ENCODE results near the gene ZMIZ1. TPM values are rescaled to one million over a fixed set of nuclear protein-coding genes. Genes with fewer than 3 reads are reported as not detected.

The ZMIZ1 gene
- polyA plus RNA-seq, 1 donor from 2014 or later, result 26.8 TPM

GRCh38 chr10:79191951-79192676, 123.3 kb downstream of the ZMIZ1 start:
- Histone ChIP-seq H3K36me3 (ENCODE audit: insufficient read depth, low read length) (no peaks in the 10 kb centered on the region), H3K4me2 (ENCODE audit: low read length) (no peak overlapping the region), H2AFZ (ENCODE audit: low read depth, low read length) (no peak overlapping the region), H3K9ac (ENCODE audit: low read length) (no peak overlapping the region), H3K9me2 (ENCODE audit: insufficient read depth, low read length) (no peaks in the 10 kb centered on the region), H3K79me2 (replicated peaks; ENCODE audit: insufficient read depth, low read length) (peaks cover 17% of the 10 kb centered on the region), H3F3A (ENCODE audit: insufficient read depth, low read length, poor library complexity, severe bottlenecking) (no peaks in the 10 kb centered on the region), H3K27me3 (ENCODE audit: insufficient read depth, low read depth, low read length) (no peaks in the 10 kb centered on the region), H3K27ac (ENCODE audit: low read length) (no peak overlapping the region), H3K9me3 (ENCODE audit: low read length) (no peaks in the 10 kb centered on the region), H4K20me1 (ENCODE audit: insufficient read depth) (no peaks in the 10 kb centered on the region), H3K4me3 (ENCODE audit: low read length) (no peak overlapping the region)
- no peak for TF ChIP-seq RAD21 (conservative IDR thresholded peaks at IDR 0.05)

GRCh38 chr10:79192677-79193003, 123.9 kb downstream of the ZMIZ1 start:
- no peaks in the 10 kb centered on the region for H3K9me2 ChIP-seq (ENCODE audit: insufficient read depth, low read length)
- H3F3A ChIP-seq (ENCODE audit: insufficient read depth, low read length, poor library complexity, severe bottlenecking), result no peaks in the 10 kb centered on the region
- TF ChIP-seq MXI1 (conservative IDR thresholded peaks at IDR 0.05; ENCODE audit: poor library complexity, severe bottlenecking), result no peak
- H3K27me3 ChIP-seq (ENCODE audit: insufficient read depth, low read depth, low read length), result no peaks in the 10 kb centered on the region
- no peaks in the 10 kb centered on the region for H3K9me3 ChIP-seq (ENCODE audit: low read length)
- H3K27ac ChIP-seq (ENCODE audit: low read length), result no peak overlapping the region
- H3K36me3 ChIP-seq (ENCODE audit: insufficient read depth, low read length), result no peaks in the 10 kb centered on the region
- no peak overlapping the region for H3K9ac ChIP-seq (ENCODE audit: low read length)
- H3K4me3 ChIP-seq (ENCODE audit: low read length), result no peak overlapping the region
- H4K20me1 ChIP-seq (ENCODE audit: insufficient read depth), result no peaks in the 10 kb centered on the region
- no peak overlapping the region for H3K4me2 ChIP-seq (ENCODE audit: low read length)
- H2AFZ ChIP-seq (ENCODE audit: low read depth, low read length), result no peak overlapping the region
- peaks cover 22% of the 10 kb centered on the region for H3K79me2 ChIP-seq (replicated peaks; ENCODE audit: insufficient read depth, low read length)

GRCh38 chr10:79193694-79194382, 125.1 kb downstream of the ZMIZ1 start:
- Histone ChIP-seq H3K9me3 (ENCODE audit: low read length) (no peaks in the 10 kb centered on the region), H3K4me3 (ENCODE audit: low read length) (no peak overlapping the region), H3K9ac (ENCODE audit: low read length) (peak overlapping the region; percentile 55), H4K20me1 (ENCODE audit: insufficient read depth) (no peaks in the 10 kb centered on the region), H3K9me2 (ENCODE audit: insufficient read depth, low read length) (no peaks in the 10 kb centered on the region), H2AFZ (ENCODE audit: low read depth, low read length) (no peak overlapping the region), H3K27ac (ENCODE audit: low read length) (peak overlapping the region; percentile 8), H3K36me3 (ENCODE audit: insufficient read depth, low read length) (no peaks in the 10 kb centered on the region), H3K27me3 (ENCODE audit: insufficient read depth, low read depth, low read length) (no peaks in the 10 kb centered on the region), H3F3A (ENCODE audit: insufficient read depth, low read length, poor library complexity, severe bottlenecking) (no peaks in the 10 kb centered on the region), H3K79me2 (replicated peaks; ENCODE audit: insufficient read depth, low read length) (peaks cover 23% of the 10 kb centered on the region), H3K4me2 (ENCODE audit: low read length) (no peak overlapping the region)
- TF ChIP-seq EP300 (conservative IDR thresholded peaks at IDR 0.05; ENCODE audit: poor library complexity, severe bottlenecking) (no peak), MXI1 (conservative IDR thresholded peaks at IDR 0.05; ENCODE audit: poor library complexity, severe bottlenecking) (no peak), TAF1 (IDR thresholded peaks at IDR 0.05; ENCODE audit: low read depth) (no peak), EZH2 (IDR thresholded peaks at IDR 0.05; ENCODE audit: borderline replicate concordance, insufficient read depth, low read length, poor library complexity, severe bottlenecking) (no peak), POLR2AphosphoS5 (IDR thresholded peaks at IDR 0.05) (no peak), SMC3 (conservative IDR thresholded peaks at IDR 0.05; ENCODE audit: poor library complexity) (no peak), REST (IDR thresholded peaks at IDR 0.05; ENCODE audit: borderline replicate concordance) (no peak), RAD21 (conservative IDR thresholded peaks at IDR 0.05) (no peak)
